PFSK-1 (cell line): ENCODE measurements around the gene WFDC5.

Experiments
- POLR2AphosphoS5 ChIP-seq: IDR thresholded peaks from 2 replicates; pipeline ENCODE4 v1.6.1; 2012; ENCODE audit warnings: low read depth, mild to moderate bottlenecking, control low read depth, low read length, moderate library complexity
- SIN3A ChIP-seq: IDR thresholded peaks from 2 replicates; pipeline ENCODE4 v1.6.1; 2012; ENCODE audit warnings: mild to moderate bottlenecking, low read length, moderate library complexity, borderline replicate concordance; ENCODE audit not compliant: insufficient read depth
- TAF1 ChIP-seq: IDR thresholded peaks from 2 replicates; pipeline ENCODE4 v1.6.1; 2012; ENCODE audit warnings: low read length, control low read depth, borderline replicate concordance; ENCODE audit not compliant: insufficient read depth
- TF ChIP-seq, protein P1 (sequence below), 2 experiments: IDR thresholded peaks; 2 replicates each; pipeline versions ENCODE4 v1.6.1 to v1.8.0; 2011 to 2012; ENCODE audit warnings: low read depth in 2 of 2, low read length in 2 of 2, control low read depth in 1 of 2, inconsistent platforms in 1 of 2, mild to moderate bottlenecking in 1 of 2, moderate library complexity in 1 of 2; ENCODE audit not compliant: insufficient read depth in 1 of 2

- TF ChIP-seq POLR2AphosphoS5 (no peak), SIN3A (no peak), TAF1 (no peak)
- TF ChIP-seq, protein P1, sequence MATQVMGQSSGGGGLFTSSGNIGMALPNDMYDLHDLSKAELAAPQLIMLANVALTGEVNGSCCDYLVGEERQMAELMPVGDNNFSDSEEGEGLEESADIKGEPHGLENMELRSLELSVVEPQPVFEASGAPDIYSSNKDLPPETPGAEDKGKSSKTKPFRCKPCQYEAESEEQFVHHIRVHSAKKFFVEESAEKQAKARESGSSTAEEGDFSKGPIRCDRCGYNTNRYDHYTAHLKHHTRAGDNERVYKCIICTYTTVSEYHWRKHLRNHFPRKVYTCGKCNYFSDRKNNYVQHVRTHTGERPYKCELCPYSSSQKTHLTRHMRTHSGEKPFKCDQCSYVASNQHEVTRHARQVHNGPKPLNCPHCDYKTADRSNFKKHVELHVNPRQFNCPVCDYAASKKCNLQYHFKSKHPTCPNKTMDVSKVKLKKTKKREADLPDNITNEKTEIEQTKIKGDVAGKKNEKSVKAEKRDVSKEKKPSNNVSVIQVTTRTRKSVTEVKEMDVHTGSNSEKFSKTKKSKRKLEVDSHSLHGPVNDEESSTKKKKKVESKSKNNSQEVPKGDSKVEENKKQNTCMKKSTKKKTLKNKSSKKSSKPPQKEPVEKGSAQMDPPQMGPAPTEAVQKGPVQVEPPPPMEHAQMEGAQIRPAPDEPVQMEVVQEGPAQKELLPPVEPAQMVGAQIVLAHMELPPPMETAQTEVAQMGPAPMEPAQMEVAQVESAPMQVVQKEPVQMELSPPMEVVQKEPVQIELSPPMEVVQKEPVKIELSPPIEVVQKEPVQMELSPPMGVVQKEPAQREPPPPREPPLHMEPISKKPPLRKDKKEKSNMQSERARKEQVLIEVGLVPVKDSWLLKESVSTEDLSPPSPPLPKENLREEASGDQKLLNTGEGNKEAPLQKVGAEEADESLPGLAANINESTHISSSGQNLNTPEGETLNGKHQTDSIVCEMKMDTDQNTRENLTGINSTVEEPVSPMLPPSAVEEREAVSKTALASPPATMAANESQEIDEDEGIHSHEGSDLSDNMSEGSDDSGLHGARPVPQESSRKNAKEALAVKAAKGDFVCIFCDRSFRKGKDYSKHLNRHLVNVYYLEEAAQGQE (IDR thresholded peaks at IDR 0.05; ENCODE audit: insufficient read depth in 1 of 2, low read depth in 2 of 2, low read length in 2 of 2) = no peak
Observed at GRCh38 chr20:45152405-45152804, 37.4 kb upstream of the WFDC5 start.
